VCaP (cell line): Measurements from ENCODE around the gene PNPLA7.

ENCODE experiments used
- H3K27ac ChIP-seq: fragments of 450-650 bp; 2 replicates; pipeline ENCODE4 v1.5.1; 2017
- CTCF ChIP-seq: fragments of 450-650 bp; conservative IDR thresholded peaks from 2 replicates; pipeline ENCODE4 v1.5.1; 2017; ENCODE audit warnings: mild to moderate bottlenecking, moderate library complexity

PNPLA7 gene

DNA sequence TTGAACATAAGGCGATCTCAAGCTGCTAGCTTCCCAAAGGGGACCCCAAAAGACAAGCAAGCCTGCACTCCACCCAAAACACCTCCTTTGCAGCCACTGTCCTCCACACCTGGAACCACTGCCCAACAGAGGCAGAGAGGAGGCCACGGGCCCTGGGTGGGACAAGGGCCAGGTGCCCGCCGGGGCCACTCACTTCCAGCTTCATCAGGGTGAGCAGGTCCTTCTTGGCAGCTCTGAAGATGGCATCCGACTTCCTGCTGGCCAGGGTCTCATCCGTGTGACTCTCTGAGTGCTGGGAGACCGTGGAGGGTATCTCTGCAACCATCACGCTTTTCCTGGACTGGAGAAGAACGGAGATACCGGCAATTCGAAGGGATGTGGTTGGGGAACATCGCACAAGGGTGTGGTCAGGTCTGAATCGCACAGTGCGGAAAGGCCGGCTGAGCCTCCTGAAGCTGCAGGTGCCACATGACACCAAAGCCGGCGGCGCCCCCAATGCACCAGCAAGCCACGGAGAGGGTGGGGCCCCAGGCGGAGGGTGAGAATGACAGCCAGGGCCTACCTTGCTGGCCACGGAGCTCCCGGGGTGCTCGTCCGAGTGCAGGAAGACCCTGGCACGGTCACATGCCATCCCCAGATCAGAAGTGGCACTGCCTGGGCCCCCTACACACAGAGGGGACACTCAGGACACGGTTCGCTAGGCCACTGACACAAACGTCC lies 44.6 kb downstream of the PNPLA7 start:
- no peak for TF ChIP-seq CTCF
- no peak overlapping the region for H3K27ac ChIP-seq

GRCh38 chr9:137504432-137504777 lies 45.8 kb downstream of the PNPLA7 start:
- no peak for TF ChIP-seq CTCF
- no peak overlapping the region for H3K27ac ChIP-seq

DNA sequence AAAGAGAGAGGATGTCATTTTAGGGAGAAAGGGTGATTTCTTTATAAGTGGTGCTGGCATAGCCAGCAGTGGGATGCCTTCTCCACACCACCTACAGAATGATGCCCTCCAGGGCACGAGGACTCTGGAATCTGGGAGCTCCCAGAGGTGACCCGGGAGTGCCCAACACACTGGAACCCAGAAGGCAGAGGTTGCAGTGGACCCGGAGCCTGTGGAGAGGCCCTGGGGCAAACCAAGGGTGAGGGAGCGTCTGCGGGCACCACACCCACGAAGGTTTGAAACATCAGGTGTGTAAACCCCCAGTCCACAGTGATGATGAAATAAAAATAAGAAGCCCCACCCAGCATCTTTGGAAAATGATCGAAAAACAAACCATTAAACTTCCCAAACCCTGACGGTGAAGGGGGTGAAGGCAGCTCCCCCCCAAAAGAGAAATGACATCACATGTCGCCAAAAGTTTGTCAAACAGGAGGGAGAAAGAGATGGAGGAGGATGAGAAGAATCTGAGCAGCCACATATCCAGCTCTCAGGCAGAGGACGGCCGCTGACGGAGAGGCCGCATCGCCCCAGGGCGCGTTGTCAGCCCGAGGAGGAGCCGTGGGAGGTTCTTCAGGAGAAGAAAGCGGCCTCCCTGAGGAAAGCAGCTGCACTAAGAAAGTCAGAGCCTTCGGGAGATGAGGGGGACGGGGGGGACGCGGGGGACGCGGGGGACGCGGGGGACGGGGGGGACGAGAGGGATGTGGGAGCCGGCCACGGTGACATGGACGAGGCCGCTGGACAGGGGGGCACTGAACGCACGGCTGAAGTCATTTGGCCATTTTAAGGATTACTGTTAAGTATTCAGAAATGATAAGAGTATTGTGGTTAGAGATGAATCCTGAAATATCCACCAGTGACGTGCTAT lies 47.9 kb downstream of the PNPLA7 start:
- TF ChIP-seq CTCF, result no peak
- no peak overlapping the region for H3K27ac ChIP-seq

DNA sequence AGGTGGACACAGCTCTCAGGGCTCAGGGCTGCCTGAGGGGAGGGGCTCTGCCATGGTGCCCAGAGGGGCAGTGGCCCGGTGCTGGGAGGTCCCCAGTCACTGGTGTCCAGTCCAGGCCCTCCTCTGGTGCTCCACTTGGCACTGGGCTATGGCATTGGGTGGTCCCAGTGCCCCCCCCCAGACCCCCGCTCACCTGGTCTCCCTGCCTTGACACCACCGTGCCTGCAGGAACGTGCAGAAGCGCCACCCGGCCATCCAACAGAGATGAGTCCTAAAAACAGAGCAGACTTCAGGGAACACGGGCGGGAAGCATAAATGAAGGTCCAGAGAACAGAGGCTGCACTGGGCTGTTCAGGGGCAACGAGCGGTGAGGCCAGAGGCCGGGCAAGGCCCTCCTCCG lies 48.7 kb downstream of the PNPLA7 start:
- H3K27ac ChIP-seq, result no peak overlapping the region
- TF ChIP-seq CTCF, result no peak

GRCh38 chr9:137500666-137501397 lies 49.4 kb downstream of the PNPLA7 start:
- H3K27ac ChIP-seq, result no peak overlapping the region
- no peak for TF ChIP-seq CTCF

GRCh38 chr9:137499858-137500661 lies 50.1 kb downstream of the PNPLA7 start:
- H3K27ac ChIP-seq, result no peak overlapping the region
- no peak for TF ChIP-seq CTCF
